Body of pancreas (tissue), 4 donors: ENCODE data around the gene ADAM33. TPM values are rescaled to one million over a fixed set of nuclear protein-coding genes. Genes with fewer than 3 reads are reported as not detected.

Source experiments
- ATAC-seq: fragments of 150-250 bp; one replicate; pipeline ENCODE4 v1.9.1; 2016
- DNase-seq, 4 donors: peaks; one replicate each; pipeline ENCODE4 v3.0.0-alpha.2; 2019
- H3K27ac ChIP-seq, 4 donors: fragments of 200-600 bp; sonication (generic); 1 replicate in 3 of 4; 2 replicates in 1 of 4; pipeline versions ENCODE4 v1.5.1 to v1.6.1; 2016 to 2019; ENCODE audit warnings: mild to moderate bottlenecking in 1 of 4, mixed read lengths in 1 of 4, moderate library complexity in 1 of 4
- H3K27me3 ChIP-seq, 2 donors: fragments of 200-600 bp; sonication (generic); one replicate each; pipeline ENCODE4 v1.6.0; 2016; ENCODE audit warnings: mild to moderate bottlenecking in 1 of 2
- H3K36me3 ChIP-seq, 2 donors: fragments of 200-600 bp; sonication (generic); replicated peaks in 1 of 2; 2 replicates each; pipeline ENCODE4 v1.5.1; 2016; ENCODE audit warnings: low read depth in 2 of 2; ENCODE audit not compliant: insufficient read depth in 1 of 2
- H3K4me1 ChIP-seq: fragments of 200-600 bp; sonication (generic); one replicate; pipeline ENCODE4 v1.6.0; 2016
- H3K4me3 ChIP-seq, 2 donors: fragments of 200-600 bp; sonication (generic); 1 replicate in 1 of 2; 2 replicates in 1 of 2; pipeline ENCODE4 v1.5.1; 2016 to 2019
- H3K9me3 ChIP-seq, 3 donors: fragments of 200-600 bp; sonication (generic); 1 replicate in 2 of 3; 2 replicates in 1 of 3; pipeline ENCODE4 v1.5.1; 2016
- POLR2A ChIP-seq, 3 donors: fragments of 450-650 bp; IDR thresholded peaks; one replicate each; pipeline ENCODE4 v1.6.1; 2016; ENCODE audit warnings: antibody characterized with exemption in 3 of 3, mild to moderate bottlenecking in 2 of 3
- WGBS, 2 donors: methylation state at CpG; one replicate each; pipeline ENCODE4 v1.1.5; 2017; 5-methylcytosine and 5-hydroxymethylcytosine counted together
- intact Hi-C: fragments of 100-400 bp; cut with DNase I; formaldehyde crosslinking; loops from one replicate; pipeline ENCODE4 v1.15.1; 2023
- total RNA-seq, 2 donors: library from RNA; depleted of rRNA; stranded (reverse); fragments of >200 nt; gene quantifications; one replicate each; pipeline ENCODE4 v1.1.0, GENCODE V29; 2016
- TF ChIP-seq, protein P1 (sequence below), 7 experiments: fragments of 450-650 bp in 4 of 7; fragments of 200-600 bp in 3 of 7; sonication (generic) in 3 of 7; IDR thresholded peaks; one replicate each; pipeline ENCODE4 v1.5.1; 2016 to 2019; ENCODE audit warnings: antibody characterized with exemption in 7 of 7

The ADAM33 gene
- total RNA-seq, 2 donors from 2014 or later = 11.2 to 29.0 TPM

- H3K36me3 ChIP-seq = no peaks in the 10 kb centered on the region
- peaks cover 10% of the 10 kb centered on the region for H3K4me1 ChIP-seq
- no peak overlapping the region for H3K27ac ChIP-seq
- TF ChIP-seq POLR2A (IDR thresholded peaks at IDR 0.05) = no peak
- TF ChIP-seq, protein P1, sequence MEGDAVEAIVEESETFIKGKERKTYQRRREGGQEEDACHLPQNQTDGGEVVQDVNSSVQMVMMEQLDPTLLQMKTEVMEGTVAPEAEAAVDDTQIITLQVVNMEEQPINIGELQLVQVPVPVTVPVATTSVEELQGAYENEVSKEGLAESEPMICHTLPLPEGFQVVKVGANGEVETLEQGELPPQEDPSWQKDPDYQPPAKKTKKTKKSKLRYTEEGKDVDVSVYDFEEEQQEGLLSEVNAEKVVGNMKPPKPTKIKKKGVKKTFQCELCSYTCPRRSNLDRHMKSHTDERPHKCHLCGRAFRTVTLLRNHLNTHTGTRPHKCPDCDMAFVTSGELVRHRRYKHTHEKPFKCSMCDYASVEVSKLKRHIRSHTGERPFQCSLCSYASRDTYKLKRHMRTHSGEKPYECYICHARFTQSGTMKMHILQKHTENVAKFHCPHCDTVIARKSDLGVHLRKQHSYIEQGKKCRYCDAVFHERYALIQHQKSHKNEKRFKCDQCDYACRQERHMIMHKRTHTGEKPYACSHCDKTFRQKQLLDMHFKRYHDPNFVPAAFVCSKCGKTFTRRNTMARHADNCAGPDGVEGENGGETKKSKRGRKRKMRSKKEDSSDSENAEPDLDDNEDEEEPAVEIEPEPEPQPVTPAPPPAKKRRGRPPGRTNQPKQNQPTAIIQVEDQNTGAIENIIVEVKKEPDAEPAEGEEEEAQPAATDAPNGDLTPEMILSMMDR (IDR thresholded peaks at IDR 0.05) = no peak
- ATAC-seq (no peak), DNase-seq (no peak)
- no peak overlapping the region for H3K4me3 ChIP-seq
- peaks cover 0 to 31% of the 10 kb centered on the region in 2 donors for H3K27me3 ChIP-seq
- no peaks in the 10 kb centered on the region for H3K9me3 ChIP-seq
- intact Hi-C loops = loop anchor here (10.0 kb wide), 2 partner anchors 180 to 400 kb away; no protein-coding TSS in a partner anchor
- WGBS, 2 donors = 18 to 25% methylated on average over 13 of the region's 13 CpGs
These were observed 6.6 kb downstream of the ADAM33 start for GRCh38 chr20:3674995-3675900.

GRCh38 chr20:3674447-3674846, 7.4 kb downstream of the ADAM33 start:
- intact Hi-C loops = loop anchor here (10.0 kb wide), 2 partner anchors 180 to 400 kb away; no protein-coding TSS in a partner anchor
- Histone ChIP-seq H3K9me3 (no peaks in the 10 kb centered on the region), H3K4me1 (peaks cover 10% of the 10 kb centered on the region), H3K27ac (no peak overlapping the region), H3K36me3 (no peaks in the 10 kb centered on the region), H3K4me3 (no peak overlapping the region), H3K27me3 (peaks cover 0 to 31% of the 10 kb centered on the region in 2 donors)
- DNase-seq (no peak), ATAC-seq (no peak)
- no peak for TF ChIP-seq POLR2A (IDR thresholded peaks at IDR 0.05)
- TF ChIP-seq, protein P1 (IDR thresholded peaks at IDR 0.05) = no peak
- WGBS, 2 donors = 28 to 60% methylated on average over 3 to 10 of the region's 10 CpGs

DNA sequence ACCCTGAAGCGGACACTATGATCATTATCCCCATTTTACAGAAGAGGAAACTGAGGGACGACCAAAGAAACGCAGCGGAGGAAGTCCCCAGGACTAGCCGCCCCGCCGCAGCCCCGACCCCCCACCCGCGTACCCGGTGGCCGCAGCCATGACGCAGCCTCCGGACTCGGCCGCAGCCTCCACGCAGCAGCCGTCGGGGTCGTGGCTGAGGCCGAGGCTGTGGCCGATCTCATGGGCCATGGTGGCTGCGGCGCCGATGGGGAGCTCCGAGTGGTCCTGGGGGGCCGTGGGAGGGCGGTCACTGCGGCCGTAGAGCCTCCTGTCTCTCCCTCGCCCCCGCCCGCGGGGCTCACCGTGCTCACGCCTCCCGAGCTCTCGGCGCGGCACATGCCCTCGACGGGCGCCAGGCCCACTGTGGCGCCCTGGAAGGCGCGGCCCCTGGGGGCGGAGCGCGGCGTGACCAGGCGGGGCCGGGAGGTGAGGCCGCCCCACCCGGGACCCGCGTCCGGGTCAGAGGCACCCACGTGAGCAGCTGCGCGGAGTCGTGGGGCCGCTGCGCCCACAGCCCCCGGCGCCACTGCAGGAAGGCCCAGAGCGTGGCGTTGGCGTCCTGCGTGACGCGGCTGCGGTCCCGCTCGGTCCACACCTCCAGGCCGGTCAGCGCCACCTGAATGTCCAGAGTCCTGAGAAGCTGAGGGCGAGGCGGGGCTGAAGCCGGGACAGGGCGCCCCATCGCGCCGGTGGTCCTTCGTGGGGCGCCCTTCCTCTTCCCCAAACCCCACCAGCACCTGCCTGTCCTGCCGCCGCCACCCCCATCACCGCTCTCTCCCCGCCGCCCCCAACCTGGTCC, 8.4 kb downstream of the ADAM33 start:
- intact Hi-C loops = loop anchor here (10.0 kb wide), 2 partner anchors 181 to 401 kb away; no protein-coding TSS in a partner anchor
- WGBS, 2 donors = 37 to 38% methylated on average over 22 to 56 of the region's 90 CpGs
- ATAC-seq (no peak), DNase-seq (no peak)
- TF ChIP-seq POLR2A (IDR thresholded peaks at IDR 0.05) = no peak
- TF ChIP-seq, protein P1 (IDR thresholded peaks at IDR 0.05) = no peak
- peaks cover 10% of the 10 kb centered on the region for H3K4me1 ChIP-seq
- no peak overlapping the region for H3K27ac ChIP-seq
- H3K9me3 ChIP-seq = no peaks in the 10 kb centered on the region
- H3K36me3 ChIP-seq = no peaks in the 10 kb centered on the region
- H3K27me3 ChIP-seq = peaks cover 0 to 31% of the 10 kb centered on the region in 2 donors
- no peak overlapping the region for H3K4me3 ChIP-seq

- intact Hi-C loops = loop anchor here (10.0 kb wide), 2 partner anchors 182 to 402 kb away; no protein-coding TSS in a partner anchor
- ATAC-seq (no peak), DNase-seq (no peak)
- H3K4me1 ChIP-seq = peaks cover 10% of the 10 kb centered on the region
- WGBS, 2 donors = 4 to 7% methylated on average over 26 to 58 of the region's 58 CpGs
- H3K27ac ChIP-seq = no peak overlapping the region
- TF ChIP-seq, protein P1 (IDR thresholded peaks at IDR 0.05) = no peak
- no peak for TF ChIP-seq POLR2A (IDR thresholded peaks at IDR 0.05)
- H3K36me3 ChIP-seq = no peaks in the 10 kb centered on the region
- H3K4me3 ChIP-seq = no peak overlapping the region
- H3K9me3 ChIP-seq = no peaks in the 10 kb centered on the region
- H3K27me3 ChIP-seq = peaks cover 0 to 31% of the 10 kb centered on the region in 2 donors
These were observed 9.2 kb downstream of the ADAM33 start for GRCh38 chr20:3672547-3673171.
